Hepatocyte (in vitro differentiated cells): ENCODE results near the gene PRR12.

Source experiments
- EZH2phosphoT487 ChIP-seq: fragments of 200-600 bp; sonication (generic); IDR thresholded peaks from one replicate; pipeline ENCODE4 v1.6.1; 2018; ENCODE audit warnings: antibody characterized with exemption, mild to moderate bottlenecking, low read depth, moderate library complexity; ENCODE audit not compliant: unreplicated experiment, severe bottlenecking
- TF ChIP-seq, protein P1 (sequence below): fragments of 200-600 bp; sonication (generic); IDR thresholded peaks from 2 replicates; pipeline ENCODE4 v1.5.1; 2016; ENCODE audit warnings: antibody characterized with exemption, mild to moderate bottlenecking; ENCODE audit not compliant: poor library complexity

DNA sequence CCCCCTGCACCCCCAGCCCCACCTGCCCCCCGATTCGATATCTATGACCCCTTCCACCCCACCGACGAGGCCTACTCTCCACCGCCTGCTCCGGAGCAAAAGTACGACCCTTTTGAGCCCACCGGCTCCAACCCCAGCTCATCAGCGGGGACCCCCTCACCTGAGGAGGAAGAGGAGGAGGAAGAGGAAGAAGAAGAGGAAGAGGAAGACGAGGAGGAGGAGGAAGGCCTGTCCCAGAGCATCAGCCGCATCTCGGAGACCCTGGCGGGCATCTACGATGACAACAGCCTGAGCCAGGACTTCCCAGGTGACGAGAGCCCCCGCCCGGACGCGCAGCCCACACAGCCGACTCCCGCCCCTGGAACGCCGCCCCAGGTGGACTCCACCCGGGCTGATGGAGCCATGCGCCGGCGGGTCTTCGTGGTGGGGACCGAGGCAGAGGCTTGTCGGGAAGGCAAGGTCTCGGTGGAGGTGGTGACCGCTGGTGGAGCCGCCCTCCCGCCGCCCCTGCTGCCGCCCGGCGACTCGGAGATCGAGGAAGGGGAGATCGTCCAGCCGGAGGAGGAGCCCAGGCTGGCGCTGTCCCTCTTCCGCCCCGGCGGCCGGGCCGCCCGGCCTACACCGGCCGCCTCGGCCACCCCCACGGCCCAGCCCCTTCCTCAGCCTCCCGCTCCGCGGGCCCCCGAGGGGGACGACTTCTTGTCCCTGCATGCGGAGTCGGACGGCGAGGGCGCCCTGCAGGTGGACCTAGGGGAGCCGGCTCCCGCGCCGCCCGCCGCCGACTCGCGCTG, 60.2 kb downstream of the PRR12 start:
- TF ChIP-seq, protein P1, sequence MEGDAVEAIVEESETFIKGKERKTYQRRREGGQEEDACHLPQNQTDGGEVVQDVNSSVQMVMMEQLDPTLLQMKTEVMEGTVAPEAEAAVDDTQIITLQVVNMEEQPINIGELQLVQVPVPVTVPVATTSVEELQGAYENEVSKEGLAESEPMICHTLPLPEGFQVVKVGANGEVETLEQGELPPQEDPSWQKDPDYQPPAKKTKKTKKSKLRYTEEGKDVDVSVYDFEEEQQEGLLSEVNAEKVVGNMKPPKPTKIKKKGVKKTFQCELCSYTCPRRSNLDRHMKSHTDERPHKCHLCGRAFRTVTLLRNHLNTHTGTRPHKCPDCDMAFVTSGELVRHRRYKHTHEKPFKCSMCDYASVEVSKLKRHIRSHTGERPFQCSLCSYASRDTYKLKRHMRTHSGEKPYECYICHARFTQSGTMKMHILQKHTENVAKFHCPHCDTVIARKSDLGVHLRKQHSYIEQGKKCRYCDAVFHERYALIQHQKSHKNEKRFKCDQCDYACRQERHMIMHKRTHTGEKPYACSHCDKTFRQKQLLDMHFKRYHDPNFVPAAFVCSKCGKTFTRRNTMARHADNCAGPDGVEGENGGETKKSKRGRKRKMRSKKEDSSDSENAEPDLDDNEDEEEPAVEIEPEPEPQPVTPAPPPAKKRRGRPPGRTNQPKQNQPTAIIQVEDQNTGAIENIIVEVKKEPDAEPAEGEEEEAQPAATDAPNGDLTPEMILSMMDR = no peak
- no peak for TF ChIP-seq EZH2phosphoT487
